Measurements from ENCODE around the gene PRKG1. TPM values are rescaled to one million over a fixed set of nuclear protein-coding genes. Genes with fewer than 3 reads are reported as not detected.

PRKG1 gene
- total and polyA plus RNA-seq, 2 experiments from 2014 or later, result 10.7 to 21.8 TPM

DNA sequence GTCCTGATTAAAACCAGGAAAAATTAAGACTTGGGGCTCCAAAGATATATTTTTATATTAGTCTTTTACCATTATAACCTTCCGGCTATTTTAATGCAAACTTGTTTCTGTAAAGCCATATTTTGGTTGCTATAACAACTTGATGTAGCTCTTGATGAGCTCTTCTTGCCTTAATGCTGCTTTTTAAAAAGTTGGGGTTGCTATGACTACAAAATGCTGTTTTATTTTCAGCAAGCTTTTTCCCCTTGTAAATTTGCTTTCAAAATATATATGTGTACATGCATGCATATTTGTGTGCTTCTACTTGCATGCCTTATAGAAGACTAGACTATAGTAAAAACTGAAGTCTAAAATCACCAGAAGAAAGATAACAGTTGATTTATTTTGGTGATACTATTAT, 525.4 kb downstream of the PRKG1 start:
- H3K9me2 ChIP-seq (ENCODE audit: insufficient read depth), result peaks cover under 1% of the 10 kb centered on the region; the same call in 1 of the 2 replicates
- no peak overlapping the region for H3K9ac ChIP-seq
- H3K4me3 ChIP-seq, result no peak overlapping the region
- H4K20me1 ChIP-seq (ENCODE audit: insufficient read depth), result no peaks in the 10 kb centered on the region
- no peak overlapping the region for H3K4me2 ChIP-seq (ENCODE audit: unreplicated experiment)
- no peaks in the 10 kb centered on the region for H3K9me3 ChIP-seq (ENCODE audit: low read depth)
- no peaks in the 10 kb centered on the region for H3K79me2 ChIP-seq (ENCODE audit: insufficient read depth)
- no peak for TF ChIP-seq EZH2phosphoT487 (IDR thresholded peaks at IDR 0.05; ENCODE audit: insufficient read depth, low read depth)
- TF ChIP-seq EZH2 (IDR thresholded peaks at IDR 0.05; ENCODE audit: insufficient read depth, poor library complexity, severe bottlenecking), result no peak
- 56 to 62% methylated on average over 1 of the region's 1 CpG for WGBS, 2 experiments (ENCODE audit: low coverage in 1 of 2, low lambda C conversion rate in 2 of 2, missing lambda C conversion rate in 2 of 2)
- in situ Hi-C loops (cut with MboI), result no loop called here
- no peak for DNase-seq
- H3K27me3 ChIP-seq (replicated peaks; ENCODE audit: insufficient read depth), result no peaks in the 10 kb centered on the region
- no peak overlapping the region for H2AFZ ChIP-seq
- H3F3A ChIP-seq (ENCODE audit: insufficient read depth), result no peaks in the 10 kb centered on the region
- H3K4me1 ChIP-seq (ENCODE audit: insufficient read depth), result peaks cover 6% of the 10 kb centered on the region; the same call in 1 of the 2 replicates
- H3K27ac ChIP-seq, result no peak overlapping the region
- H3K36me3 ChIP-seq (ENCODE audit: low read depth), result no peaks in the 10 kb centered on the region

DNA sequence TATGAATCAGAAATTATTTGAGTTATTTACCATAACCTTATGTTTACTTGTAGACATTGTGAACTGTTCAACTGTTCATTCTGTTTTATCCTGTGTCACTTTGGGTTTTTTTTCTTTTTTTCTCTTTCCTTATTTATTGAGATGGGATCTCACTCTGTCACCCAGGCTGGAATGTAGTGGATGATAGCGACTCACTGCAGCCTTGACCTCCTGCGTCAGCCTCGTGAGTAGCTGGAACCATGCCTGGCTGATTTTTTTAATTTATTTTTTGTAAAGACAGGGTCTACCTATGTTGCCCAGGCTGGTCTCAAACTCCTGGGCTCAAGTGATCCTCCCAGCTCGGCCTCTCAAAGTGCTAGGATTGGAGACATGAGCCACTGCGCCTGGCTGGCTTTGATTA, 528.0 kb downstream of the PRKG1 start:
- in situ Hi-C loops (cut with MboI), result no loop called here
- no peak overlapping the region for H2AFZ ChIP-seq
- H3K4me1 ChIP-seq (ENCODE audit: insufficient read depth), result peaks cover 6% of the 10 kb centered on the region; the same call in 1 of the 2 replicates
- H3K9ac ChIP-seq, result no peak overlapping the region
- 78 to 83% methylated on average over 5 of the region's 5 CpGs for WGBS, 2 experiments (ENCODE audit: low coverage in 1 of 2, low lambda C conversion rate in 2 of 2, missing lambda C conversion rate in 2 of 2)
- H3K9me2 ChIP-seq (ENCODE audit: insufficient read depth), result no peaks in the 10 kb centered on the region; the same call in 1 of the 2 replicates
- DNase-seq, result peak; percentile 42
- no peak overlapping the region for H3K27ac ChIP-seq
- no peak overlapping the region for H3K4me3 ChIP-seq
- no peaks in the 10 kb centered on the region for H3K36me3 ChIP-seq (ENCODE audit: low read depth)
- no peaks in the 10 kb centered on the region for H3K27me3 ChIP-seq (replicated peaks; ENCODE audit: insufficient read depth)
- no peak overlapping the region for H3K4me2 ChIP-seq (ENCODE audit: unreplicated experiment)
- no peak for TF ChIP-seq EZH2 (IDR thresholded peaks at IDR 0.05; ENCODE audit: insufficient read depth, poor library complexity, severe bottlenecking)
- no peak for TF ChIP-seq EZH2phosphoT487 (IDR thresholded peaks at IDR 0.05; ENCODE audit: insufficient read depth, low read depth)
- no peaks in the 10 kb centered on the region for H4K20me1 ChIP-seq (ENCODE audit: insufficient read depth)
- no peaks in the 10 kb centered on the region for H3K9me3 ChIP-seq (ENCODE audit: low read depth)
- no peaks in the 10 kb centered on the region for H3K79me2 ChIP-seq (ENCODE audit: insufficient read depth)
- no peaks in the 10 kb centered on the region for H3F3A ChIP-seq (ENCODE audit: insufficient read depth)

DNA sequence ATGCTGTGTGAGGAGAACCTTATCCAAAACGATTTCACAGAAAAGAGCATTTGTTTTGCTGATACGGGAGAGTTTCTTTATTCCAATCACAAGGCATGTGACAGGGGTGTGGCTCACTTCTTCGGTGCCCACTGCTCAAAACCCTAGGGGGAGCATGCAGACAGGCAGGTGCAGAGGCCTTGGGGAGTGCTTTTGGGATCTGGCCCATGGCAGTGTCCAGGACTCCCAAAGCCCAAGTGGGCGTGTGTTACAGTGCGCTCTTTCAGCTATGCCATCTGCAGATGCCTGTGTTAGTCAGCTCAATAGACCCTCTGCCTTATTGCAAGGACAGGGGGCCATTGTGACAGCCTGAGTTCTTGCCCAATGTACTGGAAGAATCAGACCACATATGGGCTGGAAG, 530.3 kb downstream of the PRKG1 start:
- Histone ChIP-seq H3K9me3 (ENCODE audit: low read depth) (no peaks in the 10 kb centered on the region), H2AFZ (no peak overlapping the region), H3K36me3 (ENCODE audit: low read depth) (no peaks in the 10 kb centered on the region), H3K27ac (no peak overlapping the region), H3K27me3 (replicated peaks; ENCODE audit: insufficient read depth) (no peaks in the 10 kb centered on the region), H3K4me2 (ENCODE audit: unreplicated experiment) (no peak overlapping the region), H4K20me1 (ENCODE audit: insufficient read depth) (no peaks in the 10 kb centered on the region), H3K4me3 (no peak overlapping the region), H3K9me2 (ENCODE audit: insufficient read depth) (no peaks in the 10 kb centered on the region; the same call in 1 of the 2 replicates), H3K4me1 (ENCODE audit: insufficient read depth) (peaks cover 6% of the 10 kb centered on the region; the same call in 1 of the 2 replicates), H3K9ac (no peak overlapping the region), H3K79me2 (ENCODE audit: insufficient read depth) (no peaks in the 10 kb centered on the region), H3F3A (ENCODE audit: insufficient read depth) (no peaks in the 10 kb centered on the region)
- DNase-seq, result no peak
- TF ChIP-seq EZH2phosphoT487 (IDR thresholded peaks at IDR 0.05; ENCODE audit: insufficient read depth, low read depth), result no peak
- no peak for TF ChIP-seq EZH2 (IDR thresholded peaks at IDR 0.05; ENCODE audit: insufficient read depth, poor library complexity, severe bottlenecking)
- in situ Hi-C loops (cut with MboI), result no loop called here
- 69 to 83% methylated on average over 5 of the region's 5 CpGs for WGBS, 2 experiments (ENCODE audit: low coverage in 1 of 2, low lambda C conversion rate in 2 of 2, missing lambda C conversion rate in 2 of 2)

DNA sequence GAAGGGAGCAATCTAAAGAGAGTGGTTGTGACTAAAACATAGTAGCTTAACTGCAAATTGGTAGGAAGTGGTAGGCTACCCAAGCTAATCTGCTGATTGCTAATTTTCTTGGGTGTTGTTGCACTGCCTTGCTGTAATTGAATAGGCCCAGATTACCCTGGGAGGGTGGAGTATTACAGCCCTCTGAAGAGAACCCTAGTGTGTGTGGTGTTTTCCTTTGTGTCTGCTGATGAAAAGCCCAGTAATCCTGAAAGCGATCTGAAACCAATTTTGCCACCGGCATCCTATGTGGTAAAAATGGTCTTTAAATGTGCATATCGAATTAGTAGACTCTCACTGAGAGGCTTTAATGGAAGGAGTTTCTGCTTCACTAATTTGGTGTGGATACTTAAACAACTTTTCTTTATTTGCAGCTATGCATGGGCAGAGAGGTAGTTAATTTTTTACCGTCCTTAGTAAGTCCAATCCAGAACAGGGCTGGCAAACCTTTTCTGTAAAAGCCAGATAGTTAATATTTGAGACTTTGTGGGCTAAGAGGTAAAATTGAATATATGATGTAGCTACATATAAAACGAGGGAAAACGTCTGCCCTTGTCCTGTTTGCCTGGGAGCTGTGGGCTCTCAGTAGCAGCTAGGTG, 532.7 kb downstream of the PRKG1 start:
- Histone ChIP-seq H3K9ac (no peak overlapping the region), H3K79me2 (ENCODE audit: insufficient read depth) (no peaks in the 10 kb centered on the region), H3K4me1 (ENCODE audit: insufficient read depth) (peaks cover 6% of the 10 kb centered on the region; the same call in 1 of the 2 replicates), H3K27ac (no peak overlapping the region), H3K9me3 (ENCODE audit: low read depth) (no peaks in the 10 kb centered on the region), H3K27me3 (replicated peaks; ENCODE audit: insufficient read depth) (no peaks in the 10 kb centered on the region), H3F3A (ENCODE audit: insufficient read depth) (no peaks in the 10 kb centered on the region), H3K36me3 (ENCODE audit: low read depth) (no peaks in the 10 kb centered on the region), H2AFZ (no peak overlapping the region), H3K9me2 (ENCODE audit: insufficient read depth) (no peaks in the 10 kb centered on the region), H4K20me1 (ENCODE audit: insufficient read depth) (no peaks in the 10 kb centered on the region), H3K4me3 (no peak overlapping the region), H3K4me2 (ENCODE audit: unreplicated experiment) (no peak overlapping the region)
- TF ChIP-seq EZH2 (IDR thresholded peaks at IDR 0.05; ENCODE audit: insufficient read depth, poor library complexity, severe bottlenecking), result no peak
- no peak for TF ChIP-seq EZH2phosphoT487 (IDR thresholded peaks at IDR 0.05; ENCODE audit: insufficient read depth, low read depth)
- in situ Hi-C loops (cut with MboI), result no loop called here
- 94 to 95% methylated on average over 6 of the region's 6 CpGs for WGBS, 2 experiments (ENCODE audit: low coverage in 1 of 2, low lambda C conversion rate in 2 of 2, missing lambda C conversion rate in 2 of 2)
- DNase-seq, result no peak

Data from GM23248 (cell line).